ENCODE measurements around the gene IL20RA. TPM values are rescaled to one million over a fixed set of nuclear protein-coding genes. Genes with fewer than 3 reads are reported as not detected.

Gene IL20RA
- total RNA-seq, 1 donor from 2014 or later: 10.7 TPM

DNA sequence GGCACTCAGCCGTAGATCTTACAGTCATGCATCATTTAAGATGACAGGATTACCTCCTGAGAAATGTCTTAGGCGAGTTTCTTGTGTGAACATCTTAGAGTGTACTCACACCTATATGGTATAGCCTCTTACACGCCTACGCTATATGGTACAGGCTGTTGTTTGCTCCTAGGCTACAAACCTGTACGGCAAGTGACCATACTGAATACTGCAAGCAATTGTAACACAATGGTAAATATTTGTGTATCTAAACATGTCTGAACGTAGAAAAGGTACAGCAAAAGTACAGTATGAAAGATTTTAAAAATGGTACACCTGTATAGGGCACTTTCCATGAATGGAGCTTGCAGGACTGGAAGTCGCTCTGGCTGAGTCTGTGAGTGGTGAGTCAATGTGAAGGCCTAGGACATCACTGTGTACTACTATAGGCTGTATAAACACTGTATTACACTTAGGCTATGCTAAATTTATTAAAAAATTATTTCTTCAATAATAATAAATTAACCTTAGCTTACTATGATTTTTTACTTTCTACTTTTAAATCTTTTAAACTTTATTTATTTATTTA, 541 bp upstream of the IL20RA start:
- no peak for DNase-seq

DNA sequence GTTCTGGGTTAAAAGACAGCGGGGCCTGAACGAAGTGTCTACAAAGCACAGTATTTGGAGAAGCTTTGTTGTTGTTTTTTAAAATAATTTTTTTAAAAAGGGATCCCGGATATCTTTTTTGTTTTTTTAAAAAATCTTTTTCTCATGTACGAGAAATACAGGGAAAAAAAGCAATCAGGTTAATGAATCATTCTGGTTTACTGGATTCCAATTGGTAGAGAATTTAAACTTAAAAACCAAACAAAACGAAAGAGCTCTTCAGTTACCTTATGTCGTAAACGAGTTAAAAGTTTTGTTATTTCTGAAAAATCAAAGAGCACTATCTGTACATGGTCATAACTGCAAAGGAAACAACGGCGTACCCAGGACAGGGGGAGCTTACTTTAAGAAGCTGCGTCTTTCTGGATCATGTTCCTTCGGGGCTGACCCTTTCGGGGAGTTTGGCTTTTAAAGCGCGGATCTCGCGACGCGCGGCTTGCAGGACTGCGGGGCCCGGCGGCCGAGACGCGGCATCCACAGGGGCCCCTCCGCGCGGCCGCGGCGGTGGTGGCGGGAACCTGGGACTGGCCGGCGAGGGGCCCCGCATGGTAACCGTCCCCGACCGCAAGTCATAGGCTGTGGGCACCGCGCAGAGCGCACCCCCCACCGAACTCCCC, 927 bp downstream of the IL20RA start:
- peak; percentile 21 for DNase-seq

DNA sequence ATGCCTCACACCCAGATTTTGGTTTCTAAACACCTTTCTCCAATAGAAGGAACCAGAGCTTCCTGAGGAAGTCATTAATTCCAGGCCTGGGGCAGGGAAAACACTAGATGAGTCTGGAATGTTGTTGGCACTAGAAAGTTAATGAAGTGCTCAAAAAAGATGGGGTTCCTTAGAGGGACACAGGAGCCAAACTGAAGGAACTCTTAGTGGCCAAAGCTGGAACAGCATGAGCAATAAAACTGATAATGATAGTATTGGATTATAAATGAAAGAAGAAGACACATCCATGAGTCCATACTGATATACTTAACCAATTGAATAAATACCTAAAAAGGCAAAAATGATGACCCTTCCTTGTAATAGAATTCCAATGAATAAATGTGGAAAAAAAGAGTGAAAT, 4.4 kb downstream of the IL20RA start:
- no peak for DNase-seq

DNA sequence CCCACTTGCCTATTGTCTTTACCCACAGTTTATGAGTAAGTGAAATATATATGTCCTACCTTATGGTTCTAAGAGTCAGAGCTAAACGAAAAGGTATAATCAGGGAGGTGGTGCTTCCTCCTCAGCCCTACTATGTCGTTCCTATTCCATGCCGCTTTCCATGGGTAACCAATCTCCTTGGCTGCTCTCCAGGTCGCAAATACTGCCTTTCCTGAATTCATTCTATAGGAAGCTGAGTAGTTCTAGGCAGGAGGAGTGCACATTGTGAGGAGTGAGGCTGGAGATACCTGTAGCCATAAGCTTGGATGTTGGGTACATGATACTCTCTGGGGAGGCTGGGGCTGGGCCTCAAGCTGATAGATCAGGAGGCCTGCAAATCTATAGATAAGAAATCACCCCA, 5.8 kb downstream of the IL20RA start:
- no peak for DNase-seq

DNA sequence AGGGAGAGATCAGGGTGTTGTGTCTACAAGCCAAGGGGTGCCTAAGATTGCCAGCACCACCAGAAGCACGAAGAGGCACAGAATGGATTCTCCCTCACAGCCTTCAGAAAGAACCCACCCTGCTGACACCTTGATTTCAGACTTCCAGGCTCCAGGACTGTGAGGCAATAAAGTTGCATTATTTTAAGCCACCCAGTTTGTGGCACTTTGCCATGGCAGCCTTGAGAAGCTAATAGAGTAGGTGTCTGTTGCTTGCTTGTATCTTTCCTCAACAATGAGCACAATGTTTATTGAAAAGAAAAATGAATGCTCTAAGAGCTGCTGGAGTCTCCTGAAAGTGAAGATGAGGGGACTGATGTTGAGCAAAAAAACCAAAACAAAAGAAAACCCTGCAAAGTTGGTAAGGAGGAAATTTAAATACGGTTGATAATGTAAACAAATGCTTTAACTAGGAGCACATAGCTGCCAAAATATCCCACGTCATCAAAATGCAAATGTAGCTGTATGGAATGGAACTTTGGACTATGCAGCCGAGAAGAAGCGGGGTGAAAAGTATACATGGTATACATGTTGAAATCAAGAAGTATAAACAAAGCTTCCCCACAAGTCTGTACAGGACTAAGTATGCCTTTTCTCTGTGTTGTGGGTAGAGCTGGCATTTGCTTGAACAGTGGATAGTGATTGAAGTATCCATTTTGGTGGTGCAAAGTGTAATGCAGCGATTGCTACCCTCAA, 8.0 kb downstream of the IL20RA start:
- no peak for DNase-seq

DNA sequence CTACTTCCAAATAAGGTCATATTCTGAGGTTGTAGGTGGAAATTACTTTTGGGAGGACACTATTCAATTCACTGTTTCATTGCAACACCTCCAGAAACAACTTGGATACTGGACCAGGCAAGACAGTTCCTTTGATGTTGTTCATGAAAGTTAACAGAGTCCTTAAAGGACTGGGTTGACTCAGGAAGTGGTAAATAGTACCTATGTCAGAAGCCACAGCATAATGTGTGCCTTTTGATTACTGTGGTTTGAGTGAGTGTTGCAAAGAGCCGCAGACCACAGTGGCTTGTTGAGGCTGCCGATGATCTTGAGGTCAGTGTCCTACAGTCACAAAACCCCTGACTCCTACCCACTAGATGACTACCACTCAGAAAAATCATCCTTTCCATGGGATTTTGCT, 10.9 kb downstream of the IL20RA start:
- DNase-seq: no peak

DNA sequence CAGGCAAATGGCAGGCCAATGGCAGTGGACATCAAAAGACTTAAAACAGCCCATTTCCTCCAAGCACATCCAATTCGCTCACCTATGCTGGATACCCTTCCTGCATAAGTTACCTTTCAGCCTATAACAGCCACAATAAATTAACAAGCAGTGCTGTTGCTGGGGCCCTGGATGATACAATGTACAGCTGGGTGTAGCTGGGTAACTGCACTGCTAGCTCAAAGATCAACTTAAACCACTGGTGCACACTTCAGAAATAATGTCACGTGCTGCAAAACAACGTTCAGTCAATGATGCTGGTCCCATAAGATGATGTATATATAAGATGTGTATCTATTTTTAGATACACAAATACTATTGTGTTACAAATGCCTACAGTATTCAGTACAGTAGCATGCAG, 13.6 kb downstream of the IL20RA start:
- DNase-seq: no peak

DNA sequence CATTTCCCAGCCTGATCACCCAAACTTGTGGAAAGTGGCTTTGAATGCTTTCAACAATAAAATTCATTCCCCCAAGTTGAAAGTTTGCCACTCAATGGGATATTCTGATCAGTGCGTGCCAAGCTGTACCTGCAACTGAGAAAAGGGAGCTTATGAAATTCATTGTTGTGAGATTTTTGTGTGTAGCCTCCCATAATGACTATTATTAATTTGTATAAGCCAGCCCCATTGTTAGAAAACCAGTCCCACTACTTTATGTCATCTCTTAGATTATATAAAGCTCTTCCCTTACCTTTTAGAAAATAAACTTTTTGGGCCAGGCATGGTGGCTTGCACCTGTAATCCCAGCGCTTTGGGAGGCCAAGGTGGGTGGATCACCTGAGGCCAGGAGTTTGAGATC, 15.9 kb downstream of the IL20RA start:
- no peak for DNase-seq

DNA sequence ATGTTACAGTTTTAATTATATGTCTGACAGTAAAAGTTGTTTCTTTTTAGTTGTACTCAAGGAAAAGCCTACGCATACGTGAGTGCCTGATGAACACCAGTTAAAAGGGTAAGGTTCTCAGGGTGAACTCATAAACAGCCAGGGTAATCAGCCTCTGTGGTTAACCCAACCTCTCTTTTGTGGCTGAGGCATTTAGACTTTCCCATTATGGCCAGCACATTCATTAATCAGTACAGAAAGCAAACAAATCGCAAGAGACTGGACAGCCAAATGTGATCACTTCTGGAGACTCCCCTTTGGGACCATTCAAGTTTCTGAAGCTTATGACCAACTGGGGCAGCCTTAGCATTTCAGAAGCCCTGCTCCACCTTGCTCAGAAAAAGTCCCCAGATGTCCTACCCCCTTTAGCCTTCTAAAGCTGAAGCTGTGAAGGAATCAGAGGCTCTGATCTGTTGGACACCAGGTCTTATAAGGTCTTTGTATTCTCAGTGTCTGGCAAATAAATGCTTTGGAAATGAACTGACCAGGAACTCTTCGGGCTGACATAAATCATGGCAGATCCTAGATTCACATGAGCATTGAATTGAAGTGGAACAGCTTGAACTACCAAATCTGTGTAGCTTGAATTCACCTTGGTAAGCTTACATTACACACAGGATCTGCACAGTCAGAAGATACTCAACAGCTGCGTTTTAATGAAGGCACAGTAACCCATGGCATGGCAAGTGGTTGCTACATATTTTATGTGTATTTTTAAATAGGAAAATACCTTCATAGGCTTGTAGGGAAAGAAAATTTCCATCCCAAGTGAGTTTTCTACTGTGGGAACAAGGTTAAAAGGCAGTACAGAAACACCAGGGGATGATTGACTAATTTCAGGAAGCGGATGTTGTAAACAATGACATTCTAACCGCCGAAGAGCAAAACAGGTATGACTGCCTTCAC, 18.7 kb downstream of the IL20RA start:
- DNase-seq: no peak

DNA sequence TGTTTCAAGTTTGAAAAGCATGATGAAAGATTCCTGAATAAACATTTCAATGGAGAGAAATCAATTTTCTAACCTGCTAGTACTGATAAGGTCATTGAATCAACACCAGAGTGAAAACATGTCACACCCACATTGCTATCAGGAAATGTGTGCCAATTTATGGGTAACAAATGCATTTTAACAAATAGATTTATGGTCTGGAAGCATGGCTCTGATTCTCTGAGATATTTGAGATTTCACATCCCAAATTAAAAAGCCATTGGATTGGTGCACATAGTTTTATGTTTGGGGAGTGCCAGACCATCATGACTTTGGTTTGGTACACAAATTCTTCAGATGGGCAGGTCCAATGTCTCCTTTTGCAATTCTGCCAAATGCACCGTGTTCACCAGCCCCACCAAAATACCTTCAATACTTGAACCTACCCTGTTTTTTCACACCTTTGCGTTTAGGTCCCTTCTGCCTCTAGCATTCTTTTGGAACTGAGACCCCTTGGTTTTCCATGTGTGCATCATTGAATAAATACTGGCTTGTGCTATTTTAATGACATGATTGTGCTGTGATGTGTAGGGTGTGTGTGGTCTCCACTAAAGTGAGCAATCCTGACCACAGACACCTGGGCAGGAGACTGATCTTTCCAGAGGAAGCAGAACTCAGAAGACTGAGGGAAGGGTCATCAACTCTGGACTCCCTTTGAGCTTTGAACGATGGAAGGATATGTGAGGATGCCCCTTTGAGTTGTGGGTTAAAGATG, 20.4 kb downstream of the IL20RA start:
- DNase-seq: no peak

DNA sequence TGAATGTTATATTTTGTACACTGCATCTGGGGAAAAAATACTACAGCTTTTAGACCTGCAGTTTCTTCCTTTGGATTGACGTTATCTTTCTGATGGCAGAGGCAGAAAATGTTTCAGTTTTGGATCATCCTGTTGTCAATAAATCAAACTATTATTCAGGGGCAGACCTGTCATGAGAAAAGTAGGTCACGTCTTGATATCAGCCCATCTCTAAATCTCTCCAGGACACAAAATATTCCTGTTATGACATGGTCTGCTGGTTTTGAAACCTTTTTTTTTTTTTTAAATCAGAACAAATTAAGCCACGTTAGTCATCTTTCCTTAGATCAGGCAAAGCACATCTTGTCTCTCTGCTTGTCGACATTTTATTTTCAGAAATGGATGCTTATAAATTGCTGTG, 24.0 kb downstream of the IL20RA start:
- no peak for DNase-seq

DNA sequence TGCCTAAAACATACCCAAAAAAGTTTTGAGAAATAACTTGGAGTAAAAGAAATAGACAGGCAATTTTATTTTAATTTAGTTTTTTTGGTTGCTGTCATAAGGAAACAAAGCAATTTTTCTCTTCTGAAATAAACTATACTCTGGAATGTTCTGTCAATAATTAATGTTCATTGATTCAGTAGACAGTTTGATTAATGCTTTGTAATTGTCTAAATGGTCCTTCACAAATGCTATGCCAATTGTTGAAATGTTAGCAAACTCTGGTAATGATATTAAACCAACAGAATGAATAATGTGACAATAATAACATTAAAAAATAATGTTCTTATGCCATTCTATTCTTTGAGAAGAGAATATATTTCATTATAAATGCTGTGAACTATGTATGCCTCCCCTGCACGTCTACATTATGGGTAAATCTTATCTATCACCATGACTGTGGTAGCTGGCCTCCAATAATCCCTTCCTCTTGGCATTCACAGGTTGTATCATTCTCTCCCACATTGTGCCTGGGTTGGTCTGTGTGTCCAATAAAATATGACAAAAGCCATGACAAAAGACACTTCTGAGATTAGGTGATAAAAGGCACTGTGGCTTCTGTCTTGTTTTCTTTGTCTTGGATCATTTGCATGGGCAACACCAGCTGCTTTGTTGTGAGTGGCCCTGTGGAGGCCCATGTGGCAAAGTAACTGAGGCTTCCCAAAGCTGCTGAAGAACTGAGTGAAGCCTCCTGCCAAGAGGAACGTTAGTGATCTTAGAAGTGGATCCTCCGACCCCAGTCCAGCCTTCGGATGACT, 25.1 kb downstream of the IL20RA start:
- no peak for DNase-seq

DNA sequence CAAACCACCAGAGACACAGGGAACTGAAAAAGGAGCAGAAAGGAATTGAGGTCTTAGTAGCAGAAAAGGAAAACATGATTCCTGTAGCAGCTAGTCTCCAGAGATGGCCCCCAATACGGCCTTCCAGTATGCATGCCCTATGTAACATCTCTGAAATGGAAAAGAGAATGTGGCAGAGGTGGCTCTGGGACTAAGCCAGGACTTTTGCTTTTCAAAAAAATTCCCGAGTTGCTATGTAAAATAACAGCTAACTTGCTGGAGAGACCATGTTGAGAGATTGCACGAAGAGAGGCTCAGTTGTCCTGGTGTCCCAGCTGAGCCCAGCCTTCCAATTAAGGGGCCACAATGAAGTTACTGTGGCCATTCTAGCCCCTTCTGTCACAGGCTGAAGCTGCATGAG, 27.7 kb downstream of the IL20RA start:
- no peak for DNase-seq

DNA sequence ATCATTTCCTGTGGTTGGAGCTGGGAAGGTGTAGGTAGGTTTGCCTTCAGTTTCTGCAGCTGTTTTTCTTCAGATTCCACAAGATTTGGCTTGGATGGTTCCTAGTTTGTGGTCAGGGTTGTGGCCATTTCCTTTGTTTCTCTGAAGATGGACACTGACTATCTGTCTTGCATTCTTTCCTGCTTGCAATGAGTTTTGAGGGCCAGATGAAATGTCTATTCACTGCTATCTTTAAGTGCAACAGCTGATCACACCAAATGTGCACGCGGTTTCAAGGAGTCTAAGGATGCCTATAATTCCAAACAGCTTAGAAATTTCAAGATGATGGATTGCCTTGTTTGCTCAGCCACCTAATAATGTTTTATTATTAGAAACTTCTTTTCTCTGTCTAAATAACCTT, 28.4 kb downstream of the IL20RA start:
- DNase-seq: no peak

DNA sequence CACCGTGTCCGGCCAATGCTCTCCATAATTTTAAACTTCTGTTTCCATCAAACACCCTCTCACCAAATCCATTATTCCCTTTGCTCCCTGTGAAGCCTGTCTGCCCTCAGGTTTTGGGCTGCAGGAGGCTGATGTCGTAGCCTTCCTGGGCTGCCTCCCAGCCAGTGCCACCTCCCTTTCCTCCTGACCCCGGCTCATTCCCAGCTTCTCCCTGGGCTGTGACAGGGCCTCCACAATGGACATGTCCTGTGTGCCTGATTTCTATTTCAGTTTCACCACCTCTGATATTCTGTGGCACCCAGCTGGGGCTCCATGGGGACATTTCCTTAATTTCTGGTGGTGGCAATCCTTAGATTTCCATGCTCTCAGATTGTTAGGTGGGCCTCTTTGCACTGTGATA, 28.8 kb downstream of the IL20RA start:
- no peak for DNase-seq

DNA sequence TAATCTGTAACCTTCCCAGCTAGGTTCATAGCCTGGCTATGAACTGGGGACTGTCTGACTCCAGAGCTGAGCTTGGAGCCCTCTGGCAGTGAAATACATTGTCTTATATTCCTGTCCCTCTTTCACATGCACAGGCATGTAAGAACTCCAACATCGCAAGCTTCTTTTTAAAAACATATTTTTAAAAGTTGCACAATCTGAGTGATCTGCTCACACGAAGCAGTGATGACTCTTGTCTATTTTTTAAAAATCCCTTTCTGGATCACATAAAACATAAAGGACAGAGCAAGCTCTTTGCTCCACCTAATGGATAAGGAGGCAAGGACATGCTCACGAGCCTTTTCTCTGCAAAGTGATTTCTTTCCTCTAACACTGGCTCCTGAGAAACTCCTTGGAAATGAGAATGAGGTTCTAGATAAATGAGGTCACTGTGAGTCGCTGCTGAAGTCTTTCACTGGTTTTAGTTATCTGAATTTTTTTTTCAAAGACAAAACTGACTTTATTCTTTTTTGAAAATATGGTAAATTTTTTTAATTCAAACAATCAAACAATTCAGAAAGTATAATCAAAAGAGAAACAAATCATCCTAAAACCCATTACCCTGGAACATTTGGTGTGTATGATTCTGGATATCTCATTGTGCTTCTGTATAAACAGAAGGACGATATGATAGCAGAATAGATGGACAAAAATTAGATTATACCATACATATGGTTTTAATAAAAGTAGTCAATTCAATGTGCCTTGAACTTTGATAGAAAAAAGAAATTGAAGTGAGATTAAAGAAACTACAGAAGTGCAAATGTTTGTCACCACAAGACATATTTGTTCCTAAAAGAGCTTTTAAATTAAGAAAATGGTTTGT, 30.8 kb downstream of the IL20RA start:
- no peak for DNase-seq

DNA sequence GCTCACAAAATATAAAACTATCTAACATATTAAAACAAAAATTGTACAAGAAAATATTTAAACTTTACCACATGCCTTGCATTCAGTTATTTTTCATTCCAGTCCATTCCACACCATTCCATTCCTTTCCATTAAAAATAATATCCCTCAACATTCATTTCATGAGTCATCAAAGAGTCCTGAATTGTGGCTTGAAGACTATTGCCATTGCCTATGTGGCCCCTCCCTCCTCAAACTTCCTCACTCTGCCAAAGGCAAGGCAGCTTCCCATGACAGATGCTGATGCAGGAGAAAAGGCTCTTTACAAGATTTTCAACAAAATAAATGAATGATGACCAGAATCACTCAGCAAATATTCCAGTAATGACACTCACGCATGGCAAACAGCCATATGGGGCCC, 31.7 kb downstream of the IL20RA start:
- DNase-seq: no peak

DNA sequence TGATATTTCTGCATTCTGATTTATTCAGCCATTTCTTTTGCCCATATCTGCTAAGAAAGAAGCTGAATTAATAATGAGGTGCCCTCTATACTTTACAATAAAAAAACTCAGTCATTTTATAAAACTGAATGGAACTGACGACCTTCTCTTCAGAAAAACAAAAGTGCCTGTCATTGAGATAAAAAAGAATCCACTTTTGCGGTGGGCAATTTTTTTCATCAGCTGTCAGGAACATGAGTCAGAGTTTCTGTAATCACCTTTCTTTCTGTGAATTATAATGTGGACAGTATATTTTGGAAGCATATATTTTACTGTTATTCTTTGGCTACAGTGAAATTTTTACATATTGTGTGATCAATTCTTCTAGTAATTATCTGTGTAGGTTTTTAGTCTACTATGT, 33.4 kb downstream of the IL20RA start:
- DNase-seq: no peak

DNA sequence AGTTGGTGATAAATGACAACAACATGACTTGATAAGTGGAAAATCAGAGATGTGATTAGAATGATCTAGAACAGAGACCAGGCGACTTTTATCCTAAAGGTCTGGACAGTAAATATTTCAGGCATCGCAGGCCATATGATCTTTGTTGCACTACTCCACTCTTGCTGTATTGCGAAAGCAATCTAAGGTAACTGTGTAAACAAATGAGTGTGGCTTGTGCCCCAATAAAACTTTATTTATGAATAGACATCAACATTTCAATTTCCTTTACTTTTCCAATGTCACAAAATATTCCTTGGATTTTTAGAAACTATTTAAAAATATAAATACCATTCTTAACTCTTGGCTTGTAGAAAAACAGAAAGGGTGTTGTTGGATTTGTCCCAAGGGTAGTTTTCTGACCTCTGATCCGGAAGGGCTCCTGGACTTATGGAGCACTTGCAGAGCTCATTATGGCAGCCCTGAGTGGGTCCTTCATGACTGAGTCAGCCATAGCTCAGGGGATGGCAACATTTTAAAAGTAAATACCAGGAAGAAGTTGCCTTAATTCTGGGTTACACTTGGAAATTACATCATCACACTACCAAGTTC, 34.5 kb downstream of the IL20RA start:
- no peak for DNase-seq

DNA sequence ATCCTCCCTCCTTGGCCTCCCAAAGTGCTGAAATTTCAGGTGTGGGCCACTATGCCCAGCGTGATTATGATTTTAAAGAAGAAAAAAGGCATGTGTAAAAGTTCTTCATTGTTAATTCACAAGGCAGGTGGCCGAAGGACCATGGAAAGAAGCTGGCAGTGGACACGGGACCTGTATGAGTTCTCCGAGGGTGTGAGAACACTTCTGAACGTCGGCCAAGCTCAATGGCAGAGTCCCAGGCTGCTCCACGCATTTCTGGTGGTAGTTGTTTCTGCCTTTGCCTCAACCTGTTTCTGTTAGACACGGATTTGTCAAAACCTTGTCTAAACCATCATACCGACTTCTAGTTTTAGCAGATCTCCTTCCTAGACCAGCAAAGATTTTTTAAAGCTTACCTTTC, 36.6 kb downstream of the IL20RA start:
- DNase-seq: no peak

All from skin of body (tissue), 2 donors.